Liver (tissue), 9 donors: ENCODE data around the gene FBXW2. TPM values are rescaled to one million over a fixed set of nuclear protein-coding genes. Genes with fewer than 3 reads are reported as not detected.

Source experiments
- DNase-seq: peaks from one replicate; pipeline ENCODE4 v3.0.0-alpha.2; 2017; ENCODE audit warnings: low spot score
- H3K27ac ChIP-seq, 2 donors: one replicate each; pipeline ENCODE4 v1.7.0; 2013; ENCODE audit warnings: inconsistent platforms in 2 of 2, low read length in 2 of 2, control low read depth in 1 of 2, low read depth in 1 of 2, mild to moderate bottlenecking in 1 of 2
- H3K27me3 ChIP-seq, 4 donors: one replicate each; pipeline versions ENCODE4 v1.6.1 to v1.7.0; 2013; ENCODE audit warnings: low read length in 3 of 4, inconsistent platforms in 1 of 4, mild to moderate bottlenecking in 1 of 4, moderate library complexity in 1 of 4; ENCODE audit not compliant: control insufficient read depth in 4 of 4, insufficient read depth in 4 of 4
- H3K36me3 ChIP-seq, 4 donors: one replicate each; pipeline versions ENCODE4 v1.6.1 to v1.7.0; 2013; ENCODE audit warnings: low read length in 3 of 4, mild to moderate bottlenecking in 3 of 4, low read depth in 1 of 4, moderate library complexity in 1 of 4; ENCODE audit not compliant: control insufficient read depth in 4 of 4, insufficient read depth in 3 of 4
- H3K4me1 ChIP-seq, 4 donors: one replicate each; pipeline versions ENCODE4 v1.6.1 to v1.7.0; 2013; ENCODE audit warnings: low read length in 3 of 4, mild to moderate bottlenecking in 3 of 4, moderate library complexity in 1 of 4; ENCODE audit not compliant: control insufficient read depth in 4 of 4, insufficient read depth in 4 of 4
- H3K4me3 ChIP-seq, 3 donors: one replicate each; pipeline versions ENCODE4 v1.6.1 to v1.7.0; 2013; ENCODE audit warnings: low read length in 3 of 3, control low read depth in 1 of 3, low read depth in 1 of 3, mild to moderate bottlenecking in 1 of 3
- H3K9ac ChIP-seq, 2 donors: one replicate each; pipeline ENCODE4 v1.7.0; 2013; ENCODE audit warnings: low read length in 2 of 2, mild to moderate bottlenecking in 2 of 2, moderate library complexity in 2 of 2, control low read depth in 1 of 2, low read depth in 1 of 2
- H3K9me3 ChIP-seq, 4 donors: one replicate each; pipeline versions ENCODE4 v1.6.1 to v1.7.0; 2013; ENCODE audit warnings: low read length in 3 of 4; ENCODE audit not compliant: control insufficient read depth in 4 of 4
- EGR1 ChIP-seq, 2 donors: IDR thresholded peaks; 2 replicates each; pipeline ENCODE4 v1.6.1; 2016 to 2018; ENCODE audit warnings: antibody characterized with exemption in 2 of 2, low read depth in 2 of 2
- FOXA1 ChIP-seq: IDR thresholded peaks from 2 replicates; pipeline ENCODE4 v1.6.1; 2016; ENCODE audit warnings: antibody characterized with exemption
- FOXA2 ChIP-seq: IDR thresholded peaks from 2 replicates; pipeline ENCODE4 v1.6.1; 2016; ENCODE audit warnings: antibody characterized with exemption
- GABPA ChIP-seq, 2 donors: IDR thresholded peaks in 1 of 2; conservative IDR thresholded peaks in 1 of 2; 2 replicates each; pipeline ENCODE4 v1.6.1; 2016; ENCODE audit warnings: antibody characterized with exemption in 2 of 2, mild to moderate bottlenecking in 1 of 2, moderate library complexity in 1 of 2
- HNF4G ChIP-seq: IDR thresholded peaks from 2 replicates; pipeline ENCODE4 v1.6.1; 2016; ENCODE audit warnings: antibody characterized with exemption
- JUND ChIP-seq, 2 donors: IDR thresholded peaks; 2 replicates each; pipeline ENCODE4 v1.6.1; 2016; ENCODE audit warnings: antibody characterized with exemption in 2 of 2
- NR2F2 ChIP-seq: IDR thresholded peaks from 2 replicates; pipeline ENCODE4 v1.6.1; 2016; ENCODE audit warnings: antibody characterized with exemption
- SP1 ChIP-seq: IDR thresholded peaks from 2 replicates; pipeline ENCODE4 v1.6.1; 2018; ENCODE audit warnings: antibody characterized with exemption, mild to moderate bottlenecking
- YY1 ChIP-seq: IDR thresholded peaks from 2 replicates; pipeline ENCODE4 v1.6.1; 2016; ENCODE audit warnings: antibody characterized with exemption, mild to moderate bottlenecking
- WGBS: extraction: QIAGEN DNeasy Blood & Tissue Kit; methylation state at CpG from one replicate; pipeline ENCODE4 v1.1.7; 2013; 5-methylcytosine and 5-hydroxymethylcytosine counted together
- polyA plus RNA-seq, 2 donors: library from polyadenylated mRNA; stranded (reverse) in 1 of 2; unstranded in 1 of 2; fragments of 200-250 nt in 1 of 2; fragments of >200 nt in 1 of 2; fragmentation: Nextera tagmentation in 1 of 2; extraction: Ambion mirVana in 1 of 2; gene quantifications; one replicate each; pipeline versions ENCODE4 v1.2.1 to v1.2.3, GENCODE V29; 2013 to 2015
- total RNA-seq, 2 donors: library from RNA; depleted of rRNA; stranded (reverse); fragments of >200 nt; gene quantifications; one replicate each; pipeline ENCODE4 v1.2.3, GENCODE V29; 2014
- TF ChIP-seq, protein P1 (sequence below): IDR thresholded peaks from 2 replicates; pipeline ENCODE4 v1.6.1; 2016; ENCODE audit warnings: antibody characterized with exemption
- TF ChIP-seq, protein P2 (sequence below): fragments of 150-350 bp; IDR thresholded peaks from 2 replicates; pipeline ENCODE4 v1.5.1; 2017; ENCODE audit warnings: improper control_type of control experiment, low read depth, low read length; ENCODE audit not compliant: missing input control
- TF ChIP-seq, protein P3 (sequence below): IDR thresholded peaks from 2 replicates; pipeline ENCODE4 v1.6.1; 2016; ENCODE audit warnings: antibody characterized with exemption, mild to moderate bottlenecking
- donor health status: healthy.
- donor health status: healthy.
- donor health status: healthy.
- donor health status: healthy.
- donor health status: healthy.

Gene FBXW2
- total and polyA plus RNA-seq, 4 donors: 7.0 to 40.9 (median 22.5) TPM

DNA sequence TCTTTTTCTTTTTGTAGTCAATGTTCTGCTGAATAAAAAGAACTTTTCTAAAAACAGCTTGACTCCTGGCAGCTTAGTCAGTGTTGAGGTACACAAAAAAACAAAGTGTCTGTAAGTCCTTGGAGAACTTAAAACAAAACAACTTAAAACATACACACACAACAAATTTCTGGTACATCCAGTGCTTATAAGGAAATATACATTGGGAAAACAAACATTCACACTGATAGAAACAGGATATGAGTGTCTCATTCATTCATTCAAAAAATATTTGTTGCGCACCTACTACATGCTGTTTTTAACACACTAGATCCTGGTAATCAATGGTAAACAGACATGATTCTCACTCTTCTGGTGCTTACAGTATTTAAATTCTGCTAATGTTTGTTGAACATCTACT lies 51.5 kb downstream of the FBXW2 start:
- H3K27ac ChIP-seq: no peak overlapping the region
- DNase-seq: no peak
- no peak overlapping the region for H3K4me3 ChIP-seq
- H3K9ac ChIP-seq: no peak overlapping the region
- no peaks in the 10 kb centered on the region for H3K9me3 ChIP-seq
- 94% methylated on average over 1 of the region's 1 CpG for WGBS
- no peak for TF ChIP-seq HNF4G
- no peak for TF ChIP-seq NR2F2
- TF ChIP-seq FOXA2: no peak
- TF ChIP-seq, protein P1, sequence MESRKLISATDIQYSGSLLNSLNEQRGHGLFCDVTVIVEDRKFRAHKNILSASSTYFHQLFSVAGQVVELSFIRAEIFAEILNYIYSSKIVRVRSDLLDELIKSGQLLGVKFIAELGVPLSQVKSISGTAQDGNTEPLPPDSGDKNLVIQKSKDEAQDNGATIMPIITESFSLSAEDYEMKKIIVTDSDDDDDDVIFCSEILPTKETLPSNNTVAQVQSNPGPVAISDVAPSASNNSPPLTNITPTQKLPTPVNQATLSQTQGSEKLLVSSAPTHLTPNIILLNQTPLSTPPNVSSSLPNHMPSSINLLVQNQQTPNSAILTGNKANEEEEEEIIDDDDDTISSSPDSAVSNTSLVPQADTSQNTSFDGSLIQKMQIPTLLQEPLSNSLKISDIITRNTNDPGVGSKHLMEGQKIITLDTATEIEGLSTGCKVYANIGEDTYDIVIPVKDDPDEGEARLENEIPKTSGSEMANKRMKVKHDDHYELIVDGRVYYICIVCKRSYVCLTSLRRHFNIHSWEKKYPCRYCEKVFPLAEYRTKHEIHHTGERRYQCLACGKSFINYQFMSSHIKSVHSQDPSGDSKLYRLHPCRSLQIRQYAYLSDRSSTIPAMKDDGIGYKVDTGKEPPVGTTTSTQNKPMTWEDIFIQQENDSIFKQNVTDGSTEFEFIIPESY: no peak
- TF ChIP-seq SP1: no peak
- peaks cover 0 to 6% (median 2%) of the 10 kb centered on the region in 4 donors for H3K4me1 ChIP-seq
- no peaks in the 10 kb centered on the region for H3K27me3 ChIP-seq
- H3K36me3 ChIP-seq: no peaks in the 10 kb centered on the region

DNA sequence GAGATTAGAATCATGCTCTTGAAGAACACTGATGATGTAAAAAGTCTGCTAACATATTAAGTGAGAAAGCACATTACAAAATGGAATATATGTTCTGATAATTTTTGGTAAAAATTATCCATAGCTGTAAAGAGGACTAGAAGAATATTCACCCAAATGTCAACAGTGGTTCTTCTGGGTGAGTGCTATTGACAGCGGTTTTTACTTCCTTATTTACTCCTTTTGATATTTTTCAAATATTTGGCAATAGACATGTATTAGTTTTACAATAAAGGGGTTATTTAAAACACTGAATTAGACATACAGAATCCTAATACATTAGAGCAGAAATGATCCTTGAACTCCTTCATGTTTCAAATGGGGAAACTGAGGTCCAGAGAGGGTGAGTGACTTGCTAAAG lies 52.0 kb downstream of the FBXW2 start:
- Histone ChIP-seq H3K4me3 (no peak overlapping the region), H3K27me3 (no peaks in the 10 kb centered on the region), H3K4me1 (peaks cover 1 to 10% (median 3%) of the 10 kb centered on the region in 4 donors), H3K36me3 (no peaks in the 10 kb centered on the region), H3K9ac (no peak overlapping the region), H3K27ac (no peak overlapping the region), H3K9me3 (no peaks in the 10 kb centered on the region)
- WGBS: 60% methylated on average over 1 of the region's 1 CpG
- TF ChIP-seq EGR1 (IDR thresholded peaks at IDR 0.05; ENCODE audit: low read depth in 2 of 2): no peak
- no peak for TF ChIP-seq YY1
- TF ChIP-seq GABPA (IDR thresholded peaks at IDR 0.05 in 1 of 2, conservative IDR thresholded peaks at IDR 0.05 in 1 of 2): no peak
- TF ChIP-seq, protein P2, sequence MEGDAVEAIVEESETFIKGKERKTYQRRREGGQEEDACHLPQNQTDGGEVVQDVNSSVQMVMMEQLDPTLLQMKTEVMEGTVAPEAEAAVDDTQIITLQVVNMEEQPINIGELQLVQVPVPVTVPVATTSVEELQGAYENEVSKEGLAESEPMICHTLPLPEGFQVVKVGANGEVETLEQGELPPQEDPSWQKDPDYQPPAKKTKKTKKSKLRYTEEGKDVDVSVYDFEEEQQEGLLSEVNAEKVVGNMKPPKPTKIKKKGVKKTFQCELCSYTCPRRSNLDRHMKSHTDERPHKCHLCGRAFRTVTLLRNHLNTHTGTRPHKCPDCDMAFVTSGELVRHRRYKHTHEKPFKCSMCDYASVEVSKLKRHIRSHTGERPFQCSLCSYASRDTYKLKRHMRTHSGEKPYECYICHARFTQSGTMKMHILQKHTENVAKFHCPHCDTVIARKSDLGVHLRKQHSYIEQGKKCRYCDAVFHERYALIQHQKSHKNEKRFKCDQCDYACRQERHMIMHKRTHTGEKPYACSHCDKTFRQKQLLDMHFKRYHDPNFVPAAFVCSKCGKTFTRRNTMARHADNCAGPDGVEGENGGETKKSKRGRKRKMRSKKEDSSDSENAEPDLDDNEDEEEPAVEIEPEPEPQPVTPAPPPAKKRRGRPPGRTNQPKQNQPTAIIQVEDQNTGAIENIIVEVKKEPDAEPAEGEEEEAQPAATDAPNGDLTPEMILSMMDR: no peak
- TF ChIP-seq, protein P3, sequence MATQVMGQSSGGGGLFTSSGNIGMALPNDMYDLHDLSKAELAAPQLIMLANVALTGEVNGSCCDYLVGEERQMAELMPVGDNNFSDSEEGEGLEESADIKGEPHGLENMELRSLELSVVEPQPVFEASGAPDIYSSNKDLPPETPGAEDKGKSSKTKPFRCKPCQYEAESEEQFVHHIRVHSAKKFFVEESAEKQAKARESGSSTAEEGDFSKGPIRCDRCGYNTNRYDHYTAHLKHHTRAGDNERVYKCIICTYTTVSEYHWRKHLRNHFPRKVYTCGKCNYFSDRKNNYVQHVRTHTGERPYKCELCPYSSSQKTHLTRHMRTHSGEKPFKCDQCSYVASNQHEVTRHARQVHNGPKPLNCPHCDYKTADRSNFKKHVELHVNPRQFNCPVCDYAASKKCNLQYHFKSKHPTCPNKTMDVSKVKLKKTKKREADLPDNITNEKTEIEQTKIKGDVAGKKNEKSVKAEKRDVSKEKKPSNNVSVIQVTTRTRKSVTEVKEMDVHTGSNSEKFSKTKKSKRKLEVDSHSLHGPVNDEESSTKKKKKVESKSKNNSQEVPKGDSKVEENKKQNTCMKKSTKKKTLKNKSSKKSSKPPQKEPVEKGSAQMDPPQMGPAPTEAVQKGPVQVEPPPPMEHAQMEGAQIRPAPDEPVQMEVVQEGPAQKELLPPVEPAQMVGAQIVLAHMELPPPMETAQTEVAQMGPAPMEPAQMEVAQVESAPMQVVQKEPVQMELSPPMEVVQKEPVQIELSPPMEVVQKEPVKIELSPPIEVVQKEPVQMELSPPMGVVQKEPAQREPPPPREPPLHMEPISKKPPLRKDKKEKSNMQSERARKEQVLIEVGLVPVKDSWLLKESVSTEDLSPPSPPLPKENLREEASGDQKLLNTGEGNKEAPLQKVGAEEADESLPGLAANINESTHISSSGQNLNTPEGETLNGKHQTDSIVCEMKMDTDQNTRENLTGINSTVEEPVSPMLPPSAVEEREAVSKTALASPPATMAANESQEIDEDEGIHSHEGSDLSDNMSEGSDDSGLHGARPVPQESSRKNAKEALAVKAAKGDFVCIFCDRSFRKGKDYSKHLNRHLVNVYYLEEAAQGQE: no peak
- no peak for TF ChIP-seq NR2F2
- DNase-seq: no peak

DNA sequence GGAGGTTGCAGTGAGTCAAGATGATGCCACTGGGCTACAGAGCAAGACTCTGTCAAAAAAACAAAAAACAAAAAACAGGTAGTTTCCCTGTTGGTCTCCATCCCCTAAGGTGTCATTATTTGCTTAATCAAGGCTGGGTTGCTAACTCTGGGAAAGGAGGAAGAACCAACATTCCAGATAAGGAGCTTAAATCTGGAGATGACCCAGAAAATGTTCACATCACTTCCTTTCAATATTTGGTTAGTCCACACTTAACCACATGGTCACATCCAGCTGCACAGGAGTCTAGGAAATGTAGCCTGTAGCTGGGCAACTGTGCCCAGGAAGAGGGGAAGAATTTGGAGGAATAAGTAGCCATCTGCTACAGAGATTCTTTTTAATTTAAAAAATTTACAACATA lies 53.1 kb downstream of the FBXW2 start:
- Histone ChIP-seq H3K4me3 (no peak overlapping the region), H3K4me1 (peaks cover 3 to 19% (median 10%) of the 10 kb centered on the region in 4 donors), H3K27me3 (no peaks in the 10 kb centered on the region), H3K9ac (no peak overlapping the region), H3K27ac (no peak overlapping the region), H3K36me3 (no peaks in the 10 kb centered on the region), H3K9me3 (no peaks in the 10 kb centered on the region)
- DNase-seq: no peak
- TF ChIP-seq GABPA (IDR thresholded peaks at IDR 0.05 in 1 of 2, conservative IDR thresholded peaks at IDR 0.05 in 1 of 2) (no peak), SP1 (no peak), FOXA1 (no peak), FOXA2 (no peak), JUND (IDR thresholded peaks at IDR 0.05) (no peak)
